NT2/D1 (cell line): ENCODE results near the gene NCBP2L.

Experiments used
- SUZ12 ChIP-seq: IDR thresholded peaks from 2 replicates; pipeline ENCODE4 v1.6.1; 2011; ENCODE audit not compliant: insufficient read length, insufficient read depth; ENCODE audit errors: extremely low read depth
- YY1 ChIP-seq: IDR thresholded peaks from 2 replicates; pipeline ENCODE4 v1.6.1; 2011; ENCODE audit not compliant: insufficient read length, insufficient read depth

- TF ChIP-seq YY1 (no peak), SUZ12 (no peak)
These were observed 49.7 kb downstream of the NCBP2L start for GRCh38 chrX:107827030-107827831.
